Amniotic epithelial cell (primary cell): Measurements from ENCODE around the gene ITGB5.

Experiments
- DNase-seq: peaks from one replicate; pipeline ENCODE4 v3.0.0-alpha.2; 2010; ENCODE audit warnings: low read depth

Gene ITGB5

GRCh38 chr3:124837065-124837464 is 50.1 kb downstream of the ITGB5 start:
- peak; percentile 27 for DNase-seq

- DNase-seq, result no peak
These were observed 50.7 kb downstream of the ITGB5 start for GRCh38 chr3:124836448-124836847.

- DNase-seq, result peak; percentile 94
These were observed 52.1 kb downstream of the ITGB5 start for GRCh38 chr3:124834723-124835718.

GRCh38 chr3:124833710-124834332 is 53.3 kb downstream of the ITGB5 start:
- peak; percentile 74 for DNase-seq

GRCh38 chr3:124832782-124833709 is 54.1 kb downstream of the ITGB5 start:
- peak; percentile 92 for DNase-seq

- DNase-seq, result no peak
These were observed 55.5 kb downstream of the ITGB5 start for GRCh38 chr3:124831628-124832199.

GRCh38 chr3:124829819-124830554 is 57.2 kb downstream of the ITGB5 start:
- no peak for DNase-seq

GRCh38 chr3:124829178-124829818 is 57.9 kb downstream of the ITGB5 start:
- DNase-seq, result no peak

GRCh38 chr3:124827476-124828206 is 59.5 kb downstream of the ITGB5 start:
- DNase-seq, result peak; percentile 31

GRCh38 chr3:124826703-124827102 is 60.5 kb downstream of the ITGB5 start:
- peak; percentile 90 for DNase-seq

- DNase-seq, result peak; percentile 82
These were observed 62.8 kb downstream of the ITGB5 start for GRCh38 chr3:124824286-124824915.

GRCh38 chr3:124823648-124824047 is 63.5 kb downstream of the ITGB5 start:
- DNase-seq, result no peak

GRCh38 chr3:124823206-124823605 is 64.0 kb downstream of the ITGB5 start:
- no peak for DNase-seq

GRCh38 chr3:124821356-124821755 is 65.8 kb downstream of the ITGB5 start:
- no peak for DNase-seq

GRCh38 chr3:124818398-124819091 is 68.6 kb downstream of the ITGB5 start:
- peak; percentile 75 for DNase-seq

GRCh38 chr3:124817079-124817478 is 70.1 kb downstream of the ITGB5 start:
- DNase-seq, result no peak

- DNase-seq, result no peak
These were observed 71.0 kb downstream of the ITGB5 start for GRCh38 chr3:124816206-124816605.

GRCh38 chr3:124815781-124816180 is 71.4 kb downstream of the ITGB5 start:
- no peak for DNase-seq
